Motor neuron (in vitro differentiated cells): ENCODE measurements around the gene TAF6. TPM values are rescaled to one million over a fixed set of nuclear protein-coding genes. Genes with fewer than 3 reads are reported as not detected.

ENCODE experiments used
- total RNA-seq, 8 experiments: library from RNA; unstranded; fragments of 300-600 nt; gene quantifications; 2 replicates each; pipeline versions ENCODE4 v1.2.3 to v1.2.4, GENCODE V29; 2022

Gene TAF6
- total RNA-seq, 8 experiments from 2014 or later, result 18.0 to 49.1 (median 33.5) TPM

Other genes with a start within 250 kb of the TAF6 start
- under 1 TPM in 5 of 8 experiments, not detected in 3; 0.21 to 0.70 (median 0.62) TPM for gene OR2AE1, start 242.3 kb downstream of the TAF6 start, total RNA-seq
- 10 to 100 TPM in 5 of 8 experiments, 1 to 10 TPM in 2, not detected in 1; 8.5 to 37.9 (median 11.9) TPM for gene TRIM4, start 199.8 kb downstream of the TAF6 start, total RNA-seq
- gene GJC3, start 189.7 kb downstream of the TAF6 start, total RNA-seq, result 1 to 10 TPM in 1 of 8 experiments, under 1 TPM in 5, not detected in 2; 0.18 to 3.7 (median 0.46) TPM
- gene AZGP1, start 143.3 kb downstream of the TAF6 start, total RNA-seq, result 100 to 1,000 TPM in 1 of 8 experiments, 10 to 100 TPM in 2, 1 to 10 TPM in 1, under 1 TPM in 2, not detected in 2; 0.08 to 229 (median 12.5) TPM
- gene ZKSCAN1, start 103.8 kb downstream of the TAF6 start, total RNA-seq, result 10 to 100 TPM; 26.1 to 68.7 (median 48.3) TPM
- 10 to 100 TPM in 7 of 8 experiments, 1 to 10 TPM in 1; 5.9 to 19.5 (median 16.1) TPM for gene ZSCAN21, start 69.6 kb downstream of the TAF6 start, total RNA-seq
- gene ZNF3, start 37.6 kb downstream of the TAF6 start, total RNA-seq, result 10 to 100 TPM; 32.4 to 63.8 (median 49.4) TPM
- 100 to 1,000 TPM in 2 of 8 experiments, 10 to 100 TPM in 6; 36.8 to 128 (median 72.2) TPM for gene COPS6, start 30.4 kb downstream of the TAF6 start, total RNA-seq
- gene MCM7, start 18.0 kb downstream of the TAF6 start, total RNA-seq, result 100 to 1,000 TPM in 3 of 8 experiments, 10 to 100 TPM in 5; 15.0 to 262 (median 73.9) TPM
- gene AP4M1, start 17.7 kb downstream of the TAF6 start, total RNA-seq, result 10 to 100 TPM in 7 of 8 experiments, 1 to 10 TPM in 1; 9.5 to 21.1 (median 16.3) TPM
- gene CNPY4, start 276 bp upstream of the TAF6 start, total RNA-seq, result 10 to 100 TPM; 11.3 to 46.0 (median 16.2) TPM
- 1 to 10 TPM; 1.7 to 5.1 (median 4.1) TPM for gene MBLAC1, start 7.6 kb upstream of the TAF6 start, total RNA-seq
- gene LAMTOR4, start 29.6 kb upstream of the TAF6 start, total RNA-seq, result 100 to 1,000 TPM in 5 of 8 experiments, 10 to 100 TPM in 3; 74.0 to 145 (median 111) TPM
- gene TRAPPC14, start 39.4 kb upstream of the TAF6 start, total RNA-seq, result 10 to 100 TPM in 7 of 8 experiments, 1 to 10 TPM in 1; 9.5 to 24.7 (median 17.9) TPM
- 1 to 10 TPM; 1.6 to 5.0 (median 2.7) TPM for gene GAL3ST4, start 49.3 kb upstream of the TAF6 start, total RNA-seq
- gene GPC2, start 58.0 kb upstream of the TAF6 start, total RNA-seq, result 100 to 1,000 TPM in 3 of 8 experiments, 10 to 100 TPM in 2, 1 to 10 TPM in 2, under 1 TPM in 1; 0.92 to 103 (median 54.7) TPM
- gene STAG3, start 58.6 kb upstream of the TAF6 start, total RNA-seq, result 10 to 100 TPM in 2 of 8 experiments, 1 to 10 TPM in 6; 2.1 to 18.0 (median 7.5) TPM
- gene PVRIG, start 100.6 kb upstream of the TAF6 start, total RNA-seq, result 10 to 100 TPM in 1 of 8 experiments, 1 to 10 TPM in 4, under 1 TPM in 1, not detected in 2; 0.98 to 10.7 (median 2.5) TPM
- 1 to 10 TPM; 1.9 to 7.9 (median 4.1) TPM for gene SPDYE3, start 188.3 kb upstream of the TAF6 start, total RNA-seq
- 100 to 1,000 TPM in 1 of 8 experiments, 10 to 100 TPM in 7; 10.6 to 107 (median 19.6) TPM for gene PILRB, start 238.8 kb upstream of the TAF6 start, total RNA-seq